NCI-H226 (cell line): ENCODE measurements around the gene MBD6.
"Not testable (repeated sequence)": the region's sequence is repeated elsewhere in the genome, so short reads cannot be mapped to it uniquely, and the experiment has no call there.

ENCODE experiments used
- DNase-seq: peaks from one replicate; pipeline ENCODE4 v3.0.0-alpha.2; 2015

The MBD6 gene

DNA sequence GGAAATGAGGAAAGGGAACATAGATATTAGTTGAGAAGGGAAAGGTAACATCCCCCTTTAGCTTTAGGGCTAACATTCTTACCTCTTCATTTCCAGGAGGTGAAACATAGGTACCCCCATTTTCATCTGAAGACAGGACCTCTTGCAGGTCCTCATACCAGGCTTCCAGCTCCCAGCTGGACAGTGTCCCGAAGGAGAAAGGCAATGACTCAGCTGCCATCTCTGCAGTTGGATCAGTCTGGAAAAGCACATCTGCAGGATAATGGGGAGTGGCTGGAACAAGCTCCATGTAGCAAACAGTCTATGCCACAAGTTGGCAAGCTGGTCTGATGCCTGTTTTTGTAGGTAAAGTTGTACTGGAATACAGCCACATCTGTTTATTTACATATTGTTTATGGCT lies 5.4 kb upstream of the MBD6 start:
- no peak for DNase-seq

- DNase-seq = not testable (repeated sequence)
Observed at GRCh38 chr12:57517718-57518117, 4.9 kb upstream of the MBD6 start.

DNA sequence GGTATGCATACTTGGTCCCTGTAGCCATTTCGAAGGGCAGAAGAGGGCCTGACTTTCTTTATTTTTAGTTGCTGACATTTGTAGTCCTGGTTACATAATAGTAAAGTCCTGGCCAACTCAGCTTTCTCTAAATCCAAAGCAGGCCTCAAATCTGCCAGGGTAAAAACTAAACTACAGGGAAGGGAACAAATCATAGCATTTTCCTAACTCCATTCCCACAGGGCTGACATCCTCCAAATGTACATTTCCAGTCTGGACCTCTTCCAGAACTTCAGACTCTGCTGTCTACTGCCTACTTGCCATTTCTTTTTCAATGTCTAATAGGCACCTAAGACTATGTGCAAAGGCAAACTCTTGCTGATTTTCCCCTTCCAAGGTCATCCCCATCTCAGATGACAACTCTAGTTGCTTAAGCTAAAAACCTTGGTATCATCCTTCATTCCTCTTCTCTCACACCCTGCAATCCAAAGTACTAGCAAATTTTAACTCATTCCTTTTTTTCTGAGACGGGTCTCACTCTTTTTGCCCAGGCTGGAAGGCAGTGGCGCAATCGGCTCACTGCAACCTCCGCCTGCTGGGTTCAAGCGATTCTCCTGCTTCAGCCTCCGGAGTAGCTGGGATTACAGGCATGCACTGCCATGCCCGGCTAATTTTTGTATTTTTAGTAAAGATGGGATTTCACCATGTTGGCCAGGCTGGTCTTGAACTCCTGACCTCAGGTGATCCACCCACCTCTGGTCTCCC lies 4.3 kb upstream of the MBD6 start:
- DNase-seq = no peak

DNA sequence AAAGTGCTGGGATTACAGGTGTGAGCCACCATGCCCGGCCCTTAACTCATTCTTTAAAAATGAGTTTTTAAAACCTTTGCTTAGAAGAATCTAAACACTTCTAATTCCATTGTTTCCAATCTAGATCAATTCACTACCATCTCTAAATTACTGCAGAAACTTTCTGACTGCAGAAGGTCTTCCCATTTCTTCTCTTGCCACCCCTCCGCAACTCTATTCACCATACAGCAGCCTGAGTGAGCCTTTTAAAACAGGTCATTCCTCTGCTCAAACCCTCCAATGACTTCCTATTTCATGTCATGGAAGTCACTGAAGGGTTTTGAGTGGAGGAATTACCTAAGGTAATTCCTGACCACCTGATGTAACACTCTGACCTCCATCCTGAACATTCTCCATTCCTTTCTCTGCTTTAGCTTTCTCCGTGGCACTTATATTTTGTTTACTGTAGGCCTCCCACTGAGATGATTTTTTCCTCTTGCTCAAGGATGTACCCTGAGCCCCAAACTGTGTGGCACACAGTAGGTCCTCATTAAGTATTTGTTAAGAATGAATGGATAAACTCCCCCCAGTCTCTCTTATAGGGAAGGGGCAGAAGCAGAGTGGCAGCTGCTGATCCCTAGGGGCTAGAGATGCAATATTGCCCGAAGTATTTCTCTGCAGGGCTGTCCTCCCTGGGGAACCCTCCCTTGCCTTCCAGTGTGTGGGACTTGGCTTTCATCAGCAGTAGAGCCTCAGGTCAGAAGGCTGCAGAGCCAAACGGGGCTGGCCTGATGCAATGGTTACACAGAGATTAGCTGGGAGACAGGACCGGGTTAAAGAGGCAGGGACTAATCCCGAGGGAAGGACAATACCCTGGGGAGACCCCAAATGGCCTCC lies 3.5 kb upstream of the MBD6 start:
- no peak for DNase-seq

DNA sequence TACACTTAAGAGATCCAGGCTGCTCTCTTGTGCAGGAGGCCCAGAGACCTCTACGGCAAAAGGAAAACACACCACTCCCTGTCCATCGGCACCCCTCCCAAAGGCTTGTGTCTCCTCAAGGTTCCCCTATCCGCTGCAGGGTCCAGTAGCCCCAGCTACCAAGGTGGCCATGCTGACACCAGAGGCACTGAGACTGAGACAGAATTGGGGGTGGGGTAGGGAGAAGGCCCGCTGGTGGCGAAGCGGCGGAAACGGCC lies 2.9 kb upstream of the MBD6 start:
- DNase-seq = no peak

- peak; percentile 98 for DNase-seq
Observed at GRCh38 chr12:57520053-57520818, 2.4 kb upstream of the MBD6 start, which contains the start of gene DDIT3. Gene DDIT3, minus strand, starts transcription at chr12:57520514. Its CDS starts 3,108 bp downstream, at chr12:57517406.

- peak; percentile 17 for DNase-seq
Observed at GRCh38 chr12:57521525-57522010, 1.1 kb upstream of the MBD6 start.

- DNase-seq = peak; percentile 49
Observed at GRCh38 chr12:57522887-57523705, 472 bp downstream of the MBD6 start.

DNA sequence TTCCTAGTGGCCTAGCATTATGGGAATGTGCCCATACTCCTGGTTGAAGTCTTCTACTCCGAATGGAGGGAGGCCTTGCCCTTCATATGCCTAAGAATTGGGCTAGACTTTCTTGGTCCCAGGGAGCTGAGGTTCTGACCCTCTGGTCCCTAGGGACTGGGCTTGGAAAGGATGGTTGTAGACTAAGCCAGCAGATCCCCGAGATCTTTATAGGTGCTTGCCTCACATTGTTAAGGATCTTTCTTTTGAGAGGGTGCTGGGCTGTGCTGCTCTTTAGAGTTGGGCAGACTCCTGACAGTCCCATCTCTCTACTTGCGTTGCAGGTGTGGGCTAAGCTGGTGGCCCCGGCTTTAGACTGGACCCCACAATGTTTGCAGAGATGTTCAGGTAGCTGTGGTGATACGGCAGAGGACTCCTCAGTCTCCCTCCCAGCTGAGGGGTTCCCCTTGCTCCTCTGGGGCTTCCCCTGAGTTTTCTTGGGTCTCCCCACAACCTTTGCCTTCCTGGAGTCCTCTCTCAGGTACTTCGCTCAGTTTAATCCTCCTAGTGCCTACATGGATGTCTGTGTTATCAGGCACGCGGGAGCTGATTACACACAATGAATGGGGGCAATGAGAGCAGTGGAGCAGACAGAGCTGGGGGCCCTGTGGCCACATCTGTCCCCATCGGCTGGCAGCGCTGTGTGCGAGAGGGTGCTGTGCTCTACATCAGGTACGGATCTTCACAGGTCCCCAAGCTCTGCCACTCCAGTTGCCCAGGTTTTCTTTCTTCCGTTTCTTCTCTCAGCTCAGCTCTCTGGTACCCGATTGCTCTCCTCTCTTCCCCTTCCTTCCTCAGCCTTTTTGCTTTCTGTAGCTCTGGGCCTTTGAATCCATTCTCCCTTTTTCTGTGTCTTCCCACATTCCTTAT lies 1.3 kb downstream of the MBD6 start:
- DNase-seq = no peak

- DNase-seq = no peak
Observed at GRCh38 chr12:57524814-57525614, 2.4 kb downstream of the MBD6 start.

DNA sequence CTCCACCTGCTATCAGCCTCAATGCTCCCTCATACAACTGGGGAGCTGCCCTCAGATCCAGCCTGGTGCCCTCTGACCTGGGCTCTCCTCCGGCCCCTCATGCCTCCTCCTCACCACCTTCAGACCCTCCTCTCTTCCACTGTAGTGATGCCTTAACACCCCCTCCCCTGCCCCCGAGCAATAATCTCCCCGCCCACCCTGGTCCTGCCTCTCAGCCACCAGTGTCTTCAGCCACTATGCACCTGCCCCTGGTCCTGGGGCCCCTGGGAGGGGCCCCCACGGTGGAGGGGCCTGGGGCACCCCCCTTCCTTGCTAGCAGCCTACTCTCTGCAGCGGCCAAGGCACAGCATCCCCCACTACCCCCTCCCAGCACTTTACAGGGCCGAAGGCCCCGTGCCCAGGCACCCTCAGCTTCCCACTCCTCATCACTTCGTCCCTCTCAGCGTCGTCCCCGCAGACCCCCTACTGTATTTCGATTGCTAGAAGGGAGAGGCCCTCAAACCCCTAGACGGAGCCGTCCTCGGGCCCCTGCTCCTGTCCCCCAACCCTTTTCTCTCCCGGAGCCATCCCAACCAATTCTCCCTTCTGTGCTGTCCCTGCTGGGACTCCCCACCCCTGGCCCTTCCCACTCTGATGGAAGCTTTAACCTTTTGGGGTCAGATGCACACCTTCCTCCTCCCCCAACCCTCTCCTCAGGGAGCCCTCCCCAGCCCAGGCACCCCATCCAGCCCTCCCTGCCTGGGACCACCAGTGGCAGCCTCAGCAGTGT lies 3.2 kb downstream of the MBD6 start:
- DNase-seq = no peak

DNA sequence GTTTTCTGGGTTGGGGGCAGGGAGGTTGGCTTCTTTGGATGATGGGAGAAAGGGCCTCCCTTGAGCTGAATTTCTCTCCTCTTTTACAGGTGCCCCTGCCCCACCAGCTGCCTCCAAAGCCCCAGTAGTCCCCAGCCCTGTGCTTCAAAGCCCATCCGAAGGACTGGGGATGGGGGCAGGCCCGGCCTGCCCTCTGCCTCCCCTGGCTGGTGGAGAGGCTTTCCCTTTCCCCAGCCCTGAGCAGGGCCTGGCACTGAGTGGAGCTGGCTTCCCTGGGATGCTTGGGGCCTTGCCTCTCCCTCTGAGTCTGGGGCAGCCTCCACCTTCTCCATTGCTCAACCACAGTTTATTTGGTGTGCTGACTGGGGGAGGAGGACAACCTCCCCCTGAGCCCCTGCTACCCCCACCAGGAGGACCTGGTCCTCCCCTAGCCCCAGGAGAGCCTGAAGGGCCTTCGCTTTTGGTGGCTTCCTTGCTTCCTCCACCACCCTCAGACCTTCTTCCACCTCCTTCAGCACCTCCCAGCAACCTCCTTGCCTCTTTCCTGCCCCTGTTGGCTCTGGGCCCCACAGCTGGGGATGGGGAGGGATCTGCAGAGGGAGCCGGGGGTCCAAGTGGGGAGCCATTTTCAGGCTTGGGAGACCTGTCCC lies 4.0 kb downstream of the MBD6 start:
- no peak for DNase-seq

DNA sequence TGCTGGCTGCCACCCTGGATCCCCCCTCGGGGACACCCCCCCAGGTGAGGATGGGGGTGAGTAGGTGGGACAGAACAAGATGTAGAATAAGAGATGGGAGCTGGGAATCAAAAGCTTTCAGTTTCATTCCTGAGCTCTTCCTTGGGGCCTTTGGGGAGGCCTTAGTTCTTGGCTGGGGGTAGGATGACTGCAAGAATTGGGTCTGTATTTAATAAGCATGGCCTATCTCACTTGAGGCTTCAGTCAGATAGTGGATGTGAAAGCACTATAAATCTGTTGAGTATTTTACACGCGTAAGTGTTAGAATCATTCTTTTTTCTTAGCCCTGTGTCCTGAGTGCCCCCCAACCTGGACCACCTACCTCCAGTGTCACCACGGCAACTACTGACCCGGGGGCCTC lies 4.6 kb downstream of the MBD6 start:
- DNase-seq = no peak

DNA sequence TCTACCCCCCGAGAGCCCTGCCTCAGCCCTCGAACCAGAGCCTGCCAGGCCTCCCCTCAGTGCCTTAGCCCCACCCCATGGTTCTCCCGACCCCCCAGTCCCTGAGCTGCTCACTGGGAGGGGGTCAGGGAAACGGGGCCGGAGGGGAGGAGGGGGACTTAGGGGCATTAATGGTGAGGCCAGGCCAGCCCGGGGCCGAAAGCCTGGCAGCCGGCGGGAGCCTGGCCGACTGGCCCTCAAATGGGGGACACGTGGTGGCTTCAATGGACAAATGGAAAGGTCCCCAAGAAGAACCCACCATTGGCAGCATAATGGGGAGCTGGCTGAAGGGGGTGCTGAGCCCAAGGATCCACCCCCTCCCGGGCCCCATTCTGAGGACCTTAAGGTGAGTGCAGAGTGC lies 5.6 kb downstream of the MBD6 start:
- no peak for DNase-seq

- no peak for DNase-seq
Observed at GRCh38 chr12:57528831-57529555, 6.4 kb downstream of the MBD6 start.

DNA sequence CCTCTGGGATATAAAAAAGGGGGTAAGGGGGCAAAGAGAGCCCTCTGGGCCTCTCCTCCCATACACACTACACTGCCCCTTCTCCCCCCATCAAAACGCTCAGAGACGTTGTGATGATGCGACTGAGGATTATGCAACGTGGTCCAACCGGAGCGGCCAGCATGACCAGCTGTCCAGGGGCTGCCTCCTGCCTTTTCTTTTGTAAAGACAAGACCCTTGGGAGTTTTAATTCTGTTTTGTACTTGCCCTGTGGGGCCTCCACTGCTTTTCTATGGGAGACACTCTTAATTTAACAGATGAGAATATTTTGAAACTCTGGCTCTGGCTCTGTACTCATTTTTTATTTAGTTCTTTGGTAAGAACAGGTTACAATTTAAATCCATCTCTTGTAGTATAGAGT lies 7.2 kb downstream of the MBD6 start:
- no peak for DNase-seq

GRCh38 chr12:57530396-57531142 lies 7.9 kb downstream of the MBD6 start:
- DNase-seq = no peak

DNA sequence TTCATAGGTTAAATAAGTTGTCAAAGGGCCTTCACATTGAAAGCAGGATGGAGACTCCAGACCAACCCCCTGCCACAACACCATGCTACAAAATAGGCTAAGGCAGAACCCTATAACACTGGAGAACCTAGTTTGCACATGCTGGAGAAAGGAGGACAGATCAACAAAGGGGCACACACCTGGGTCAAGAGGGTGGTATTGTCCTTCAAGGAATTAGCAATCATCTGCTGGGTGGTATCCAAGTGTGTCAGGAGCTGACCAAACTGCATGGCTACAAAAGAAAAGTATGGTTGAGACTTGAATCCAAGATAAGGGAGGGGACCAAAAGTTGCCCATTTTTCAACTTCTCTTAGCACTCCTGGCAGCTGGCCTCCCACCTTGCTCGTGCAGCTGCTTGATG lies 9.2 kb downstream of the MBD6 start:
- DNase-seq = no peak
